ENCODE results near the gene TSC22D4. TPM values are rescaled to one million over a fixed set of nuclear protein-coding genes. Genes with fewer than 3 reads are reported as not detected.

TSC22D4 gene
- total RNA-seq, 1 donor from 2014 or later, result 53.4 TPM

- no peak overlapping the region for H3K27ac ChIP-seq (ENCODE audit: low read depth, low read length)
- Mint-ChIP-seq H3K4me1 (ENCODE audit: low read depth, unreplicated experiment) (peaks cover 4% of the 10 kb centered on the region), H3K27ac (ENCODE audit: unreplicated experiment) (no peak overlapping the region), H3K27me3 (ENCODE audit: low read depth, unreplicated experiment) (peaks cover 5% of the 10 kb centered on the region), H3K36me3 (ENCODE audit: low read depth, unreplicated experiment) (no peaks in the 10 kb centered on the region), H3K4me3 (ENCODE audit: unreplicated experiment) (no peak overlapping the region), H3K9me3 (ENCODE audit: unreplicated experiment) (no peaks in the 10 kb centered on the region)
- no peak overlapping the region for H3K4me3 ChIP-seq (ENCODE audit: insufficient read depth, low read depth, low read length)
- no peaks in the 10 kb centered on the region for H4K20me1 ChIP-seq (ENCODE audit: insufficient read depth, low read length)
- DNase-seq (ENCODE audit: low read depth), result no peak
- H3K9ac ChIP-seq (ENCODE audit: low read length), result no peak overlapping the region
- TF ChIP-seq CTCF (IDR thresholded peaks at IDR 0.05; ENCODE audit: insufficient read depth, low read depth, low read length), result no peak
- no peak for TF ChIP-seq EZH2 (IDR thresholded peaks at IDR 0.05; ENCODE audit: insufficient read depth, low read length)
- no peaks in the 10 kb centered on the region for H3K9me3 ChIP-seq (ENCODE audit: insufficient read depth, low read depth, low read length)
- H3K79me2 ChIP-seq (ENCODE audit: insufficient read depth, low read length), result no peaks in the 10 kb centered on the region
- H3K4me2 ChIP-seq (ENCODE audit: low read length), result no peak overlapping the region
- peaks cover 12% of the 10 kb centered on the region for H3K27me3 ChIP-seq (ENCODE audit: insufficient read depth, low read length)
- no peak overlapping the region for H2AFZ ChIP-seq (ENCODE audit: low read depth, low read length)
- H3K4me1 ChIP-seq (ENCODE audit: insufficient read depth, low read length), result peaks cover 5% of the 10 kb centered on the region
- no peaks in the 10 kb centered on the region for H3K36me3 ChIP-seq (ENCODE audit: insufficient read depth, low read length)
- no peak for FAIRE-seq
These were observed 42.1 kb upstream of the TSC22D4 start for GRCh38 chr7:100521076-100521475.

GRCh38 chr7:100520138-100520537, 41.1 kb upstream of the TSC22D4 start:
- Mint-ChIP-seq H3K9me3 (ENCODE audit: unreplicated experiment) (no peaks in the 10 kb centered on the region), H3K27me3 (ENCODE audit: low read depth, unreplicated experiment) (peaks cover 5% of the 10 kb centered on the region), H3K4me3 (ENCODE audit: unreplicated experiment) (no peak overlapping the region), H3K36me3 (ENCODE audit: low read depth, unreplicated experiment) (no peaks in the 10 kb centered on the region), H3K4me1 (ENCODE audit: low read depth, unreplicated experiment) (peaks cover 6% of the 10 kb centered on the region), H3K27ac (ENCODE audit: unreplicated experiment) (no peak overlapping the region)
- Histone ChIP-seq H3K9me3 (ENCODE audit: insufficient read depth, low read depth, low read length) (no peaks in the 10 kb centered on the region), H3K4me1 (ENCODE audit: insufficient read depth, low read length) (peaks cover 11% of the 10 kb centered on the region), H2AFZ (ENCODE audit: low read depth, low read length) (no peak overlapping the region), H3K79me2 (ENCODE audit: insufficient read depth, low read length) (no peaks in the 10 kb centered on the region), H3K27me3 (ENCODE audit: insufficient read depth, low read length) (peaks cover 12% of the 10 kb centered on the region), H3K36me3 (ENCODE audit: insufficient read depth, low read length) (no peaks in the 10 kb centered on the region), H3K4me2 (ENCODE audit: low read length) (no peak overlapping the region), H3K9ac (ENCODE audit: low read length) (no peak overlapping the region), H4K20me1 (ENCODE audit: insufficient read depth, low read length) (no peaks in the 10 kb centered on the region), H3K27ac (ENCODE audit: low read depth, low read length) (no peak overlapping the region), H3K4me3 (ENCODE audit: insufficient read depth, low read depth, low read length) (no peak overlapping the region)
- TF ChIP-seq CTCF (IDR thresholded peaks at IDR 0.05; ENCODE audit: insufficient read depth, low read depth, low read length) (no peak), EZH2 (IDR thresholded peaks at IDR 0.05; ENCODE audit: insufficient read depth, low read length) (no peak)
- FAIRE-seq, result no peak
- no peak for DNase-seq (ENCODE audit: low read depth)

GRCh38 chr7:100519580-100519979, 40.6 kb upstream of the TSC22D4 start:
- no peaks in the 10 kb centered on the region for H3K36me3 ChIP-seq (ENCODE audit: insufficient read depth, low read length)
- peaks cover 12% of the 10 kb centered on the region for H3K27me3 ChIP-seq (ENCODE audit: insufficient read depth, low read length)
- H3K4me3 ChIP-seq (ENCODE audit: insufficient read depth, low read depth, low read length), result no peak overlapping the region
- Mint-ChIP-seq H3K4me1 (ENCODE audit: low read depth, unreplicated experiment) (peaks cover 9% of the 10 kb centered on the region), H3K27me3 (ENCODE audit: low read depth, unreplicated experiment) (peaks cover 5% of the 10 kb centered on the region), H3K27ac (ENCODE audit: unreplicated experiment) (no peak overlapping the region), H3K9me3 (ENCODE audit: unreplicated experiment) (no peaks in the 10 kb centered on the region), H3K36me3 (ENCODE audit: low read depth, unreplicated experiment) (no peaks in the 10 kb centered on the region), H3K4me3 (ENCODE audit: unreplicated experiment) (no peak overlapping the region)
- no peaks in the 10 kb centered on the region for H3K79me2 ChIP-seq (ENCODE audit: insufficient read depth, low read length)
- FAIRE-seq (no peak), DNase-seq (ENCODE audit: low read depth) (no peak)
- H3K27ac ChIP-seq (ENCODE audit: low read depth, low read length), result no peak overlapping the region
- no peaks in the 10 kb centered on the region for H3K9me3 ChIP-seq (ENCODE audit: insufficient read depth, low read depth, low read length)
- no peak overlapping the region for H2AFZ ChIP-seq (ENCODE audit: low read depth, low read length)
- H3K4me2 ChIP-seq (ENCODE audit: low read length), result no peak overlapping the region
- peaks cover 14% of the 10 kb centered on the region for H3K4me1 ChIP-seq (ENCODE audit: insufficient read depth, low read length)
- no peak overlapping the region for H3K9ac ChIP-seq (ENCODE audit: low read length)
- H4K20me1 ChIP-seq (ENCODE audit: insufficient read depth, low read length), result no peaks in the 10 kb centered on the region
- TF ChIP-seq CTCF (IDR thresholded peaks at IDR 0.05; ENCODE audit: insufficient read depth, low read depth, low read length) (no peak), EZH2 (IDR thresholded peaks at IDR 0.05; ENCODE audit: insufficient read depth, low read length) (no peak)
